ENCODE data around the gene TRIM3.
"Not testable (repeated sequence)": the region's sequence is repeated elsewhere in the genome, so short reads cannot be mapped to it uniquely, and the experiment has no call there.

TRIM3 gene

DNA sequence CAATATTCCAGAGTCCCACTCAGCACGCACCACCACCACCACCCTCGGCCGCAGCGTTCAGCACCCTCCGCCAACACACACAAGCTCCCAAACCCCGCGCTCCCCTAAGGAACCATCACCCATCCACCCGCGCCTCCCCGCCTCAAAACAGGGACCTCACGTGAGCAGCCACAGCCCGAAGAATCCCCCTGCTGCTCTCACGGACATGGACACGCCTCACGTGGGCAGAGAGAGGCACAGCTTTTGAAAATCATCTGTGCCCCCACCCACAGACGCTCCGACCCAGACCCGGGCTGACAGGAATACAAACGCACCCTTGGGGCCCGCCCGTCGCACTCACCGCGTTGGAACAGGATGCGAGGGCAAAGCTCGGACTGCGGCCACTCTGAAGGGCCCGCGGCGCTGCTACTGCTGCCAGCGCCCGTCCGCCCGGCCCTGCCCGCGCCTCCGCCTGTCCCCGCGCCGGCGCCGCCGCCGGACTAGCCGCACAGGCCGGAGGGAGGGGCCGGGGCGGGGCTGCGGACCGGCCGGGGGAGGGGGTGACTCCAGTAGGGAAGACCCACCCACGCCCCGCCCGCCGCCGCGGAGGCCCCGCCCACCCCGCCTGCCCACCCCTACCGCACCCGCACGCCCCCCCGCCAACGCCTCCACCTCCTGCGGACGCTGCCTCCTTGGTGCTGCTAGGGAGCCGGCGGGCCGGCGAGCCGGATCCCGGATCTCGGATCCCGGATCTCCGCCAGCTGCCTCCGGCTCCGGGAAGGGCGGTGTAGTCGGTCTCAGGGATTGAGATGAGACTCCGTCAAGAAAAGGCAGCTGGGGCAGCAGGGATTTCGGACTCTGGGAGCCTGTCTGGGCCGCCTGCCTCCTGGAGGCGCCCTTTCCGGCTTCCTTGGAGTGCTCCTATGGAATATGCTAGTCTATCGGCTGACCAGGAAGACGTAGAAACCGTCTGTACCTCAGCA is at the start of gene TRIM3:
TRIM3 (minus strand) TSS at position 491 of the 962 bp plus-strand sequence. CDS start 8,246 bp downstream, outside the sequence.
- Histone ChIP-seq H3K4me3 (ENCODE audit: low read depth, low read length) (peak within 1 kb of the TSS; percentile 90), H3K36me3 (ENCODE audit: control insufficient read depth, insufficient read depth, low read length) (peaks cover 24% of the 10 kb centered on the region), H3K9me3 (ENCODE audit: control insufficient read depth, insufficient read depth, low read length) (no peaks in the 10 kb centered on the region), H3K9ac (ENCODE audit: low read depth, low read length) (peak within 1 kb of the TSS; percentile 87), H3K27me3 (ENCODE audit: control insufficient read depth, insufficient read depth, low read length) (peaks cover 5% of the 10 kb centered on the region), H3K4me1 (ENCODE audit: control insufficient read depth, insufficient read depth, low read length) (peaks cover 17% of the 10 kb centered on the region)

DNA sequence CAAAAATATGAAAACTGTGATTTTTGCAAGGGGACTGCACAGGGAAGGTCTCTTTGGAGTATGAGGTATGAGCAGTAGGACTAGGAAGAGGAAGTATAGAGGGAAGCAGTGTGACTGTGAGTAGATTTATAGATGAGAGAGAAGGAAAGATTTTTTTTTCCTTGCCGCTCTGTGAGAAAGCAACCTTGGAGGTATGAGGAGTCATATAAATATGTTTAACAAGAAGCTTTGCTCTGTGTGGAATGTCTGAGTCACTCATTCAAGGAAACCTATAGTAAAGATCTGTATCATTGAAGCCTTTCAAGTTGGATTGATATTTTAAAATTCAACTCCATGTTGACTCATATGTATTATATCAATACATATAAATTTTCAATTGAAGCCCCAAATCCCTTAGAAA is 49.5 kb upstream of the TRIM3 start:
- no peak overlapping the region for H3K9ac ChIP-seq (ENCODE audit: low read depth, low read length)
- no peaks in the 10 kb centered on the region for H3K27me3 ChIP-seq (ENCODE audit: control insufficient read depth, insufficient read depth, low read length)
- no peak overlapping the region for H3K4me3 ChIP-seq (ENCODE audit: low read depth, low read length)
- H3K4me1 ChIP-seq (ENCODE audit: control insufficient read depth, insufficient read depth, low read length), result no peaks in the 10 kb centered on the region
- H3K36me3 ChIP-seq (ENCODE audit: control insufficient read depth, insufficient read depth, low read length), result no peaks in the 10 kb centered on the region
- H3K9me3 ChIP-seq (ENCODE audit: control insufficient read depth, insufficient read depth, low read length), result no peaks in the 10 kb centered on the region

DNA sequence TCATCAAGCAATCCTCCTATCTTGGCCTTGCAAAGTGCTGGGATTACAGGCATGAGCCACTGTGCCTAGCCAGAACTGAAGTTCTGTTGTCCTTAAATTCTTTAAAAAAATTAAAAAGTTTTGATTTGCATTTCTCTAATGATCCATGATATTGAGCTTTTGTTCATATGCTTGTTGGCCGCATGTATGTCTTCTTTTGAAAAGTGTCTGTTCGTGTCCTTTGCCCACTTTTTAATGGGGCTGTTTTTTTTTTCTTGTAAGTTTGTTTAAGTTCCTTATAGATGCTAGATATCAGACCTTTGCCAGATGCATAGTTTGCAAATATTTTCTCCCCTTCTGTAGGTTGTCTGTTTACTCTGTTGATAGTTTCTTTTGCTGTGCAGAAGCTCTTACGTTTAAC is 48.2 kb upstream of the TRIM3 start:
- H3K36me3 ChIP-seq (ENCODE audit: control insufficient read depth, insufficient read depth, low read length); H3K27me3 ChIP-seq (ENCODE audit: control insufficient read depth, insufficient read depth, low read length); H3K9me3 ChIP-seq (ENCODE audit: control insufficient read depth, insufficient read depth, low read length); H3K9ac ChIP-seq (ENCODE audit: low read depth, low read length); H3K4me1 ChIP-seq (ENCODE audit: control insufficient read depth, insufficient read depth, low read length); H3K4me3 ChIP-seq (ENCODE audit: low read depth, low read length): not testable (repeated sequence)

DNA sequence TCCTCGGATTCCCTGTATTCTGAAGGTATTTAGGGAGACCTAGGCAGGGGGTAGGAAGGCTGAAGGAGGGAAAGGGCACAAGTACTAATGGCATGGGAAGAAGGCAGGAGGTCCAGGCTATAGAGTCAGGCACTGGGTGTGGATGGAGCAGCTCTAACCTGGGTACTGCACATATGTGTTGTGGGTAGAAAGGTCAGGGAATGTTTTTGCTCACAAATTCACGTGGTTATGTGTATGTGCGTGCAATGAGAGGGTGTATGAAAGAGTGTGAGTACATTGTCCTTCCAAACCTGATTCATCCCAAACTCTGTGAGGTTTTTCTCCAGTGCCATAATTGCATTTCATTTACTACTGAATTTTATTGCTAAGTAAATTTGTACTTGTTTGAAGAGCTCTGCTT is 46.5 kb upstream of the TRIM3 start:
- Histone ChIP-seq H3K4me3 (ENCODE audit: low read depth, low read length) (no peak overlapping the region), H3K36me3 (ENCODE audit: control insufficient read depth, insufficient read depth, low read length) (no peaks in the 10 kb centered on the region), H3K4me1 (ENCODE audit: control insufficient read depth, insufficient read depth, low read length) (no peaks in the 10 kb centered on the region), H3K9ac (ENCODE audit: low read depth, low read length) (no peak overlapping the region), H3K27me3 (ENCODE audit: control insufficient read depth, insufficient read depth, low read length) (no peaks in the 10 kb centered on the region), H3K9me3 (ENCODE audit: control insufficient read depth, insufficient read depth, low read length) (no peaks in the 10 kb centered on the region)

GRCh38 chr11:6516865-6517264 is 43.1 kb upstream of the TRIM3 start:
- Histone ChIP-seq H3K9ac (ENCODE audit: low read depth, low read length) (no peak overlapping the region), H3K4me1 (ENCODE audit: control insufficient read depth, insufficient read depth, low read length) (no peaks in the 10 kb centered on the region), H3K36me3 (ENCODE audit: control insufficient read depth, insufficient read depth, low read length) (no peaks in the 10 kb centered on the region), H3K4me3 (ENCODE audit: low read depth, low read length) (no peak overlapping the region), H3K27me3 (ENCODE audit: control insufficient read depth, insufficient read depth, low read length) (no peaks in the 10 kb centered on the region), H3K9me3 (ENCODE audit: control insufficient read depth, insufficient read depth, low read length) (no peaks in the 10 kb centered on the region)

- Histone ChIP-seq H3K27me3 (ENCODE audit: control insufficient read depth, insufficient read depth, low read length) (no peaks in the 10 kb centered on the region), H3K9me3 (ENCODE audit: control insufficient read depth, insufficient read depth, low read length) (no peaks in the 10 kb centered on the region), H3K9ac (ENCODE audit: low read depth, low read length) (no peak overlapping the region), H3K4me1 (ENCODE audit: control insufficient read depth, insufficient read depth, low read length) (no peaks in the 10 kb centered on the region), H3K4me3 (ENCODE audit: low read depth, low read length) (no peak overlapping the region), H3K36me3 (ENCODE audit: control insufficient read depth, insufficient read depth, low read length) (no peaks in the 10 kb centered on the region)
Observed at GRCh38 chr11:6505577-6506240, 32.0 kb upstream of the TRIM3 start.

- Histone ChIP-seq H3K36me3 (ENCODE audit: control insufficient read depth, insufficient read depth, low read length) (no peaks in the 10 kb centered on the region), H3K27me3 (ENCODE audit: control insufficient read depth, insufficient read depth, low read length) (no peaks in the 10 kb centered on the region), H3K4me3 (ENCODE audit: low read depth, low read length) (no peak overlapping the region), H3K9me3 (ENCODE audit: control insufficient read depth, insufficient read depth, low read length) (no peaks in the 10 kb centered on the region), H3K9ac (ENCODE audit: low read depth, low read length) (no peak overlapping the region), H3K4me1 (ENCODE audit: control insufficient read depth, insufficient read depth, low read length) (no peaks in the 10 kb centered on the region)
Observed at GRCh38 chr11:6504166-6504565, 30.4 kb upstream of the TRIM3 start.

DNA sequence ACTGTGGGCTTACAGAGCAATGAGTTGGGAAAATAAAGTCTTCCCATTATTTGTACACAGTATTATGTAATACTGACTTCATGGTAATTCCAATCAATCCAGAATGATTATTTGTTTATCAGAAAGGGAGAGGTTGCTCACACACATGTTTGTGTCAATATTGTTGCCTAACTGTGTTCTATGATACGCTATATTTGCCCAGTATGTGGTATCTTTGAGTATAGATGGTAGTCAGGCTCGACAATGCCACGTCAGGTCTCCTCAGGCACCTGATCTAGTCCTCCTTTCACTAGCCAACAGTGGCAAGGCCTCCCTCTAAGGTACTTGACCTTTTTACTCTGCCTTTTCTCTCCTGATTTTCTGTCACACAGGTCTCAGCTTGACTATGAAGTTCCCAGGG is 28.6 kb upstream of the TRIM3 start:
- Histone ChIP-seq H3K9me3 (ENCODE audit: control insufficient read depth, insufficient read depth, low read length) (no peaks in the 10 kb centered on the region), H3K36me3 (ENCODE audit: control insufficient read depth, insufficient read depth, low read length) (no peaks in the 10 kb centered on the region), H3K9ac (ENCODE audit: low read depth, low read length) (no peak overlapping the region), H3K27me3 (ENCODE audit: control insufficient read depth, insufficient read depth, low read length) (no peaks in the 10 kb centered on the region), H3K4me1 (ENCODE audit: control insufficient read depth, insufficient read depth, low read length) (no peaks in the 10 kb centered on the region), H3K4me3 (ENCODE audit: low read depth, low read length) (no peak overlapping the region)

DNA sequence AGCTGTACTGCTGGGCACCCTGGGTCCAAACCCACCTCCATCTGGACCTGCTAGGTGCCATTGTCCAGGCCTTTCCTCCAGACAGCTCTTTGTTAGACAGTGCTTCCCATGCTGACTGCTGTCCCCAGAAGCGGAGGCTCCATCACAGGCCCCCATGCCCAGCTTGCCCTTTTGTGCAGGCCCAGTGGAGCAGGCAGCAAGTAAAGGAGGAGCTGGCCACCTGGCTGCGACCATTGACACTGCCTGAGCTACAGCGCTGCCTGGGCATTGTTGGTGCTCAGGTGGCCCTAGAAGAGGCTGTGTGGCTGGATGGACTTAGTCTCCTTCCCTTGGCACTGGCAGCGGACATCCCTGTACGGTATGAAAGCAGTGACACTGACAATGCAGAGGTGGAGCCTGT is 24.8 kb upstream of the TRIM3 start:
- Histone ChIP-seq H3K4me3 (ENCODE audit: low read depth, low read length) (no peak overlapping the region), H3K27me3 (ENCODE audit: control insufficient read depth, insufficient read depth, low read length) (no peaks in the 10 kb centered on the region), H3K4me1 (ENCODE audit: control insufficient read depth, insufficient read depth, low read length) (peaks cover 4% of the 10 kb centered on the region), H3K36me3 (ENCODE audit: control insufficient read depth, insufficient read depth, low read length) (no peaks in the 10 kb centered on the region), H3K9me3 (ENCODE audit: control insufficient read depth, insufficient read depth, low read length) (no peaks in the 10 kb centered on the region), H3K9ac (ENCODE audit: low read depth, low read length) (no peak overlapping the region)

- H3K9me3 ChIP-seq (ENCODE audit: control insufficient read depth, insufficient read depth, low read length), result no peaks in the 10 kb centered on the region
- H3K9ac ChIP-seq (ENCODE audit: low read depth, low read length), result no peak overlapping the region
- H3K36me3 ChIP-seq (ENCODE audit: control insufficient read depth, insufficient read depth, low read length), result no peaks in the 10 kb centered on the region
- H3K4me3 ChIP-seq (ENCODE audit: low read depth, low read length), result no peak overlapping the region
- H3K4me1 ChIP-seq (ENCODE audit: control insufficient read depth, insufficient read depth, low read length), result peaks cover 4% of the 10 kb centered on the region
- no peaks in the 10 kb centered on the region for H3K27me3 ChIP-seq (ENCODE audit: control insufficient read depth, insufficient read depth, low read length)
Observed at GRCh38 chr11:6498121-6498520, 24.4 kb upstream of the TRIM3 start.

DNA sequence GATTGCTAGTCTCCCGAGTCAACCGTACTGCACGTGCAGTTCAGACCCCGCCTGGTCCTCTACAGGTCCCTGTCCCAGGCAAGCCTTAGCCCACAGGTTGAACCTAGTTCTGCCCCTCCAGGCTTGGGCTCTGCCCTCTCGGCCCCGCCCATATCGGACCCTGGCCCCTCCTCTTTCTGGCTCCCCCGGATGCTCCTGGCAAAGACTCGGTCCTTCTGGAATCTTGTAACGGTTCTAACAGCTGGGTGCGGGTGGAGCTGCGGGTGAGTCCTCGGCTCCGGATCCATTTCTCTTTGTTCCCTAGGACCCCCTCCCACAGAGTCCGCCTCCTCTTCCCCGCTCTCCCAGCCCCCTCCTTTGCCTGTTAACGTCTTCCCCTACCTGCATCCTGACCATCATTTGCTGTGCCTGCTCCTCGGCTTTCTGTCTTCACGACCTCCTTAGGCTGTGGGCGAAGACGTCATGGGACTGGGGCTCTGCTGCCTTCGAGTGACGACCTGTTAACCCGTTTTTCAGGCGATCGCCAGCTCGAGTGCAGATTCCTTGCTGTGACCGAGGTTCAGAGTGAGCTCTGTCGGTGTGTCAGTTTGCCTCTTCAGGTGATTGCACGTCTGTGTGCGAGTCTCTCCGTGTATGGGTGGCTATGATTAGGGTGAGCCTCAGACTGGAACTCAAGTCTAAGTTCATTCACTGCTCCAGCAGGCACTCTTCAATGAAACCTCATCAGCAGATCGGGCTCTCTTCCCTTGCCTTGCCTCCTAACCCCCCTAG is 23.5 kb upstream of the TRIM3 start, which contains the start of gene DNHD1:
DNHD1 (plus strand) TSS at position 212 of the 771 bp plus-strand sequence. CDS start 936 bp downstream, outside the sequence.
- peaks cover 4% of the 10 kb centered on the region for H3K4me1 ChIP-seq (ENCODE audit: control insufficient read depth, insufficient read depth, low read length)
- no peaks in the 10 kb centered on the region for H3K9me3 ChIP-seq (ENCODE audit: control insufficient read depth, insufficient read depth, low read length)
- no peaks in the 10 kb centered on the region for H3K27me3 ChIP-seq (ENCODE audit: control insufficient read depth, insufficient read depth, low read length)
- no peak within 1 kb of the TSS for H3K9ac ChIP-seq (ENCODE audit: low read depth, low read length)
- H3K36me3 ChIP-seq (ENCODE audit: control insufficient read depth, insufficient read depth, low read length), result no peaks in the 10 kb centered on the region
- peak within 1 kb of the TSS; percentile 27 for H3K4me3 ChIP-seq (ENCODE audit: low read depth, low read length)
